HCT116 (cell line): Measurements from ENCODE around the gene CXCR1. TPM values are rescaled to one million over a fixed set of nuclear protein-coding genes. Genes with fewer than 3 reads are reported as not detected.
"Not testable (repeated sequence)": the region's sequence is repeated elsewhere in the genome, so short reads cannot be mapped to it uniquely, and the experiment has no call there.

ENCODE experiments used
- ATAC-seq: fragments of 200-7000 bp; cut with Tn5 transposase; 2 replicates; pipeline ENCODE4 v1.9.1; 2020; ENCODE audit warnings: mild to moderate bottlenecking, moderate library complexity
- BruUV-seq: library from RNA; stranded (reverse); fragments of 400-500 nt; replicated peaks from 2 replicates; lab custom pipeline; 2021; lab: Mats Ljungman, UMichigan
- CTCF ChIA-PET: fragments of 300-600 bp; sonication (Branson Sonifier 250); formaldehyde crosslinking; loops from one replicate; lab custom pipeline; 2021; ENCODE audit warnings: antibody characterized with exemption; lab: Charles Lee
- POLR2A ChIA-PET: fragments of 300-600, 350-600 bp; sonication (Branson Sonifier 250); formaldehyde crosslinking; loops from one replicate; lab custom pipeline; 2021; ENCODE audit warnings: antibody characterized with exemption; lab: Charles Lee
- RAD21 ChIA-PET, 2 experiments: fragments of 300-600 bp; sonication (Branson Sonifier 250); formaldehyde crosslinking; loops; one replicate each; lab custom pipeline; 2023; ENCODE audit warnings: low total read pairs in 2 of 2; ENCODE audit not compliant: uncharacterized antibody in 2 of 2, unreplicated experiment in 2 of 2, low non-redundant PET in 1 of 2; lab: Charles Lee
- DNase-seq: peaks from one replicate; pipeline ENCODE4 v3.0.0-alpha.2; 2010; ENCODE audit warnings: low read depth, low spot score
- H2AFZ ChIP-seq: fragments of 200-600 bp; shearing (Covaris generic), sonication (generic); 2 replicates; pipeline ENCODE4 v1.6.1; 2017; ENCODE audit warnings: low read depth, mixed run types, mixed read lengths, antibody characterized with exemption, low read length; ENCODE audit not compliant: poor library complexity, severe bottlenecking
- H3K27ac ChIP-seq: 2 replicates; pipeline ENCODE4 v1.5.1; 2012; ENCODE audit warnings: low read depth, low read length
- H3K27me3 ChIP-seq: fragments of 200-600 bp; sonication (generic); 2 replicates; pipeline ENCODE4 v1.6.1; 2016; ENCODE audit warnings: mixed run types, low read length, mixed read lengths; ENCODE audit not compliant: insufficient read depth
- H3K36me3 ChIP-seq, 2 experiments: fragments of 200-500 bp in 1 of 2; fragments of 200-600 bp in 1 of 2; sonication (Bioruptor generic) in 1 of 2; sonication (generic) in 1 of 2; 2 replicates each; pipeline versions ENCODE4 v1.5.1 to v1.6.1; 2014 to 2016; ENCODE audit warnings: low read length in 2 of 2, inconsistent platforms in 1 of 2, mixed read lengths in 1 of 2, mixed run types in 1 of 2; ENCODE audit not compliant: insufficient read depth in 2 of 2, control insufficient read depth in 1 of 2
- H3K4me1 ChIP-seq, 2 experiments: fragments of 200-600 bp in 1 of 2; sonication (generic) in 1 of 2; 2 replicates each; pipeline versions ENCODE4 v1.5.1 to v1.6.1; 2012 to 2017; ENCODE audit warnings: low read length in 2 of 2, inconsistent platforms in 1 of 2, mild to moderate bottlenecking in 1 of 2, mixed read lengths in 1 of 2, mixed run types in 1 of 2, moderate library complexity in 1 of 2; ENCODE audit not compliant: insufficient read depth in 2 of 2, control insufficient read depth in 1 of 2
- H3K4me2 ChIP-seq: fragments of 200-600 bp; sonication (generic); 2 replicates; pipeline ENCODE4 v1.6.1; 2017; ENCODE audit warnings: mixed run types, low read length, mixed read lengths
- H3K4me3 ChIP-seq, 2 experiments: fragments of 200-600 bp in 1 of 2; sonication (generic) in 1 of 2; replicated peaks in 1 of 2; 2 replicates each; pipeline ENCODE4 v1.5.1; 2011 to 2016; ENCODE audit warnings: low read length in 2 of 2, control low read depth in 1 of 2, low read depth in 1 of 2, mild to moderate bottlenecking in 1 of 2, mixed read lengths in 1 of 2, mixed run types in 1 of 2
- H3K79me2 ChIP-seq: fragments of 200-600 bp; sonication (generic); 2 replicates; pipeline ENCODE4 v1.6.1; 2017; ENCODE audit warnings: mild to moderate bottlenecking, mixed run types, low read length, moderate library complexity, mixed read lengths; ENCODE audit not compliant: insufficient read depth
- H3K9ac ChIP-seq: fragments of 200-600 bp; sonication (generic); 2 replicates; pipeline ENCODE4 v1.6.1; 2016; ENCODE audit warnings: low read length, mixed read lengths
- H3K9me2 ChIP-seq: fragments of 200-600 bp; sonication (generic), shearing (Covaris generic); 2 replicates; pipeline ENCODE4 v1.6.1; 2017; ENCODE audit warnings: mixed run types, mild to moderate bottlenecking, moderate library complexity; ENCODE audit not compliant: insufficient read depth
- H3K9me3 ChIP-seq, 2 experiments: fragments of 200-500 bp in 1 of 2; fragments of 200-600 bp in 1 of 2; sonication (Bioruptor generic) in 1 of 2; sonication (generic) in 1 of 2; 2 replicates each; pipeline ENCODE4 v1.6.1; 2014 to 2017; ENCODE audit warnings: low read length in 2 of 2, mixed read lengths in 2 of 2, inconsistent platforms in 1 of 2, low read depth in 1 of 2, mild to moderate bottlenecking in 1 of 2, mixed run types in 1 of 2, moderate library complexity in 1 of 2; ENCODE audit not compliant: control insufficient read depth in 1 of 2, insufficient read depth in 1 of 2
- H4K20me1 ChIP-seq: fragments of 200-600 bp; sonication (generic), shearing (Covaris generic); 2 replicates; pipeline ENCODE4 v1.6.1; 2017; ENCODE audit warnings: mixed run types, mild to moderate bottlenecking, moderate library complexity; ENCODE audit not compliant: insufficient read depth
- intact Hi-C: fragments of 100-400 bp; cut with micrococcal nuclease; formaldehyde crosslinking; loops from 2 replicates; pipeline ENCODE4 v1.10.0; 2022
- total RNA-seq: library from RNA; stranded (reverse); gene quantifications from one replicate; pipeline ENCODE4 v1.2.1, GENCODE V29; 2021; ENCODE audit not compliant: unreplicated experiment

Gene CXCR1
- total RNA-seq, 1 experiment from 2014 or later: not detected

GRCh38 chr2:218121789-218122188 lies 45.0 kb downstream of the CXCR1 start:
- BruUV-seq, CTCF ChIA-PET, intact Hi-C loops: not testable (repeated sequence)

More at GRCh38 chr2:218121789-218122188, 45.0 kb downstream of the CXCR1 start:
- RAD21 ChIA-PET, POLR2A ChIA-PET, H3K27ac ChIP-seq, DNase-seq, H4K20me1 ChIP-seq, H3K9me2 ChIP-seq, H3K79me2 ChIP-seq, H3K4me2 ChIP-seq, H3K27me3 ChIP-seq, H3K4me3 ChIP-seq, H3K4me1 ChIP-seq, H3K9ac ChIP-seq, H3K36me3 ChIP-seq, ATAC-seq, H2AFZ ChIP-seq, H3K9me3 ChIP-seq: not testable (repeated sequence)

Other genes with a start within 250 kb of the CXCR1 start
- 6.2 TPM for gene TNS1, start 164.0 kb downstream of the CXCR1 start, total RNA-seq
- gene RUFY4, start 97.7 kb downstream of the CXCR1 start, total RNA-seq: 0.27 TPM
- 0.15 TPM for gene CXCR2, start 40.9 kb downstream of the CXCR1 start, total RNA-seq
- gene ARPC2, start 50.2 kb upstream of the CXCR1 start, total RNA-seq: 187 TPM
- gene GPBAR1, start 94.1 kb upstream of the CXCR1 start, total RNA-seq: 0.27 TPM
- gene AAMP, start 103.2 kb upstream of the CXCR1 start, total RNA-seq: 111 TPM
- gene PNKD, start 103.6 kb upstream of the CXCR1 start, total RNA-seq: 58.1 TPM
- gene TMBIM1, start 125.5 kb upstream of the CXCR1 start, total RNA-seq: 91.0 TPM
- 0.57 TPM for gene CATIP, start 189.9 kb upstream of the CXCR1 start, total RNA-seq
- 0.42 TPM for gene SLC11A1, start 215.3 kb upstream of the CXCR1 start, total RNA-seq
- 90.7 TPM for gene CTDSP1, start 232.9 kb upstream of the CXCR1 start, total RNA-seq